SK-MEL-5 (cell line): ENCODE data around the gene ZFX. TPM values are rescaled to one million over a fixed set of nuclear protein-coding genes. Genes with fewer than 3 reads are reported as not detected.

Experiments
- DNase-seq: peaks from one replicate; pipeline ENCODE4 v3.0.0-alpha.2; 2016; ENCODE audit warnings: low read depth, low spot score
- in situ Hi-C: cut with HindIII; loops from 2 replicates; pipeline ENCODE4 v1.10.0; 2016; ENCODE audit warnings: low sequenced_read_pairs, high pct_unique_total_duplicates, low pct_unique_long_range_greater_than_20kb
- total RNA-seq: library from RNA; depleted of rRNA; stranded (reverse); fragments of >200 nt; shearing (Covaris generic); gene quantifications from 2 replicates; pipeline ENCODE4 v1.2.3, GENCODE V29; 2014

The ZFX gene
- total RNA-seq, 1 experiment from 2014 or later: 24.8 TPM

GRCh38 chrX:24216037-24216436 is 66.5 kb downstream of the ZFX start:
- in situ Hi-C loops: no loop called here
- DNase-seq: no peak

- in situ Hi-C loops: no loop called here
- DNase-seq: no peak
Observed at GRCh38 chrX:24216827-24217226, 67.3 kb downstream of the ZFX start.

- in situ Hi-C loops: no loop called here
- peak; percentile 32 for DNase-seq
Observed at GRCh38 chrX:24219320-24219719, 69.8 kb downstream of the ZFX start.

- DNase-seq: no peak
- in situ Hi-C loops: no loop called here
Observed at GRCh38 chrX:24221872-24222271, 72.3 kb downstream of the ZFX start.

GRCh38 chrX:24225265-24225664 is 75.7 kb downstream of the ZFX start:
- in situ Hi-C loops: no loop called here
- DNase-seq: no peak

- in situ Hi-C loops: no loop called here
- DNase-seq: no peak
Observed at GRCh38 chrX:24226176-24226575, 76.6 kb downstream of the ZFX start.

- in situ Hi-C loops: no loop called here
- no peak for DNase-seq
Observed at GRCh38 chrX:24228596-24228995, 79.1 kb downstream of the ZFX start.

GRCh38 chrX:24229400-24229879 is 79.9 kb downstream of the ZFX start:
- in situ Hi-C loops: no loop called here
- DNase-seq: peak; percentile 27

- in situ Hi-C loops: no loop called here
- DNase-seq: no peak
Observed at GRCh38 chrX:24229976-24230375, 80.4 kb downstream of the ZFX start.

- in situ Hi-C loops: no loop called here
Observed at GRCh38 chrX:24231131-24231540, 81.6 kb downstream of the ZFX start.

GRCh38 chrX:24231641-24232179 is 82.2 kb downstream of the ZFX start:
- DNase-seq: no peak
- in situ Hi-C loops: no loop called here

More at GRCh38 chrX:24231131-24231540, 81.6 kb downstream of the ZFX start:
- peak; percentile 50 for DNase-seq

GRCh38 chrX:24232796-24233195 is 83.3 kb downstream of the ZFX start:
- no peak for DNase-seq
- in situ Hi-C loops: no loop called here

- in situ Hi-C loops: no loop called here
Observed at GRCh38 chrX:24235084-24235710, 85.7 kb downstream of the ZFX start.

GRCh38 chrX:24241822-24242648 is 92.5 kb downstream of the ZFX start:
- peak; percentile 80 for DNase-seq
- in situ Hi-C loops: no loop called here

More at GRCh38 chrX:24235084-24235710, 85.7 kb downstream of the ZFX start:
- no peak for DNase-seq

GRCh38 chrX:24242649-24243175 is 93.2 kb downstream of the ZFX start:
- in situ Hi-C loops: no loop called here
- DNase-seq: peak; percentile 96

GRCh38 chrX:24243188-24243587 is 93.7 kb downstream of the ZFX start:
- DNase-seq: no peak
- in situ Hi-C loops: no loop called here

- DNase-seq: no peak
- in situ Hi-C loops: no loop called here
Observed at GRCh38 chrX:24243692-24244091, 94.2 kb downstream of the ZFX start.

- in situ Hi-C loops: no loop called here
- peak; percentile 36 for DNase-seq
Observed at GRCh38 chrX:24245202-24245601, 95.7 kb downstream of the ZFX start.
